Endothelial cell (in vitro differentiated cells): ENCODE data around the gene LRRC27. TPM values are rescaled to one million over a fixed set of nuclear protein-coding genes. Genes with fewer than 3 reads are reported as not detected.

Experiments
- DNase-seq: peaks from one replicate; pipeline ENCODE4 v3.0.0; 2021; ENCODE audit warnings: low spot score
- H3K27ac Mint-ChIP-seq: one replicate; pipeline ENCODE4 v1.8.0; 2021; ENCODE audit warnings: mixed read lengths, inconsistent platforms; ENCODE audit not compliant: unreplicated experiment
- H3K27me3 Mint-ChIP-seq: one replicate; pipeline ENCODE4 v1.8.0; 2021; ENCODE audit warnings: mild to moderate bottlenecking, moderate library complexity, mixed read lengths, inconsistent platforms; ENCODE audit not compliant: unreplicated experiment
- H3K36me3 Mint-ChIP-seq: one replicate; pipeline ENCODE4 v1.8.0; 2021; ENCODE audit warnings: mild to moderate bottlenecking, low read depth, mixed read lengths, inconsistent platforms; ENCODE audit not compliant: unreplicated experiment
- H3K4me1 Mint-ChIP-seq: one replicate; pipeline ENCODE4 v1.8.0; 2021; ENCODE audit warnings: mild to moderate bottlenecking, mixed read lengths, inconsistent platforms; ENCODE audit not compliant: unreplicated experiment
- H3K4me3 Mint-ChIP-seq: one replicate; pipeline ENCODE4 v1.8.0; 2021; ENCODE audit warnings: mild to moderate bottlenecking, mixed read lengths, inconsistent platforms; ENCODE audit not compliant: unreplicated experiment
- H3K9me3 Mint-ChIP-seq: one replicate; pipeline ENCODE4 v1.8.0; 2021; ENCODE audit warnings: mixed read lengths, inconsistent platforms; ENCODE audit not compliant: unreplicated experiment
- CTCF ChIP-seq: fragments of 200-600 bp; sonication (generic); IDR thresholded peaks from one replicate; pipeline ENCODE4 v1.5.0; 2021; ENCODE audit warnings: antibody characterized with exemption; ENCODE audit not compliant: unreplicated experiment
- total RNA-seq: library from RNA; stranded (reverse); fragmentation: NEBNext Ultra II Directional; extraction: Animal tissue kit (Norgen Biotek cat#: 25700); gene quantifications from one replicate; pipeline ENCODE4 v1.2.1, GENCODE V29; 2021; ENCODE audit not compliant: unreplicated experiment

The LRRC27 gene
- total RNA-seq, 1 donor from 2014 or later: 11.1 TPM

- H3K4me1 Mint-ChIP-seq: peaks cover 5% of the 10 kb centered on the region
- no peaks in the 10 kb centered on the region for H3K27me3 Mint-ChIP-seq
- H3K27ac Mint-ChIP-seq: no peak overlapping the region
- TF ChIP-seq CTCF: no peak
- DNase-seq: no peak
- no peak overlapping the region for H3K4me3 Mint-ChIP-seq
- peaks cover 12% of the 10 kb centered on the region for H3K36me3 Mint-ChIP-seq
- no peaks in the 10 kb centered on the region for H3K9me3 Mint-ChIP-seq
Measured at GRCh38 chr10:132320654-132321469, 11.1 kb upstream of the LRRC27 start.

- H3K27me3 Mint-ChIP-seq: no peaks in the 10 kb centered on the region
- no peak for TF ChIP-seq CTCF
- H3K4me3 Mint-ChIP-seq: no peak overlapping the region
- peaks cover 16% of the 10 kb centered on the region for H3K36me3 Mint-ChIP-seq
- no peak overlapping the region for H3K27ac Mint-ChIP-seq
- DNase-seq: no peak
- peaks cover 5% of the 10 kb centered on the region for H3K4me1 Mint-ChIP-seq
- H3K9me3 Mint-ChIP-seq: no peaks in the 10 kb centered on the region
Measured at GRCh38 chr10:132321726-132322125, 10.3 kb upstream of the LRRC27 start.

- H3K4me3 Mint-ChIP-seq: no peak overlapping the region
- TF ChIP-seq CTCF: no peak
- H3K9me3 Mint-ChIP-seq: no peaks in the 10 kb centered on the region
- H3K27me3 Mint-ChIP-seq: peaks cover 2% of the 10 kb centered on the region
- peaks cover 5% of the 10 kb centered on the region for H3K4me1 Mint-ChIP-seq
- H3K27ac Mint-ChIP-seq: no peak overlapping the region
- DNase-seq: no peak
- peaks cover 16% of the 10 kb centered on the region for H3K36me3 Mint-ChIP-seq
Measured at GRCh38 chr10:132322586-132323048, 9.4 kb upstream of the LRRC27 start.

GRCh38 chr10:132324186-132324585, 7.8 kb upstream of the LRRC27 start:
- peaks cover 5% of the 10 kb centered on the region for H3K4me1 Mint-ChIP-seq
- no peak for DNase-seq
- H3K4me3 Mint-ChIP-seq: no peak overlapping the region
- TF ChIP-seq CTCF: no peak
- H3K27ac Mint-ChIP-seq: no peak overlapping the region
- H3K9me3 Mint-ChIP-seq: no peaks in the 10 kb centered on the region
- H3K27me3 Mint-ChIP-seq: peaks cover 2% of the 10 kb centered on the region
- peaks cover 20% of the 10 kb centered on the region for H3K36me3 Mint-ChIP-seq

GRCh38 chr10:132326344-132326889, 5.6 kb upstream of the LRRC27 start:
- peaks cover 20% of the 10 kb centered on the region for H3K4me1 Mint-ChIP-seq
- no peak overlapping the region for H3K4me3 Mint-ChIP-seq
- no peak overlapping the region for H3K27ac Mint-ChIP-seq
- H3K9me3 Mint-ChIP-seq: no peaks in the 10 kb centered on the region
- TF ChIP-seq CTCF: no peak
- H3K36me3 Mint-ChIP-seq: peaks cover 25% of the 10 kb centered on the region
- DNase-seq: no peak
- H3K27me3 Mint-ChIP-seq: peaks cover 5% of the 10 kb centered on the region
